Peyer's patch (tissue), 4 donors: Measurements from ENCODE around the gene LAMB3.
A peak's percentile ranks its signal among the peaks of the same experiment; 100 is the strongest.

Experiments used
- CTCF ChIP-seq, 6 experiments: fragments of 450-650 bp in 4 of 6; fragments of 200-600 bp in 2 of 6; sonication (generic) in 1 of 6; IDR thresholded peaks; one replicate each; pipeline ENCODE4 v1.5.1; 2017 to 2019; ENCODE audit warnings: antibody characterized with exemption in 6 of 6, mild to moderate bottlenecking in 3 of 6, moderate library complexity in 1 of 6
- POLR2A ChIP-seq, 2 donors: fragments of 450-650 bp; IDR thresholded peaks; one replicate each; pipeline ENCODE4 v1.5.1; 2017; ENCODE audit warnings: antibody characterized with exemption in 2 of 2, mild to moderate bottlenecking in 2 of 2, moderate library complexity in 2 of 2

GRCh38 chr1:209569455-209570207, 82.6 kb downstream of the LAMB3 start:
- TF ChIP-seq CTCF (IDR thresholded peaks at IDR 0.05) (peak; percentile 54 to 84 (median 76)), POLR2A (IDR thresholded peaks at IDR 0.05) (no peak)
